NCI-H2227 treated with DMSO at 0.1 percent for 48 hours (cell line): Measurements from ENCODE around the gene IGSF3.
"Not testable (repeated sequence)": the region's sequence is repeated elsewhere in the genome, so short reads cannot be mapped to it uniquely, and the experiment has no call there.

Source experiments
- DNase-seq: peaks from one replicate; lab custom pipeline; 2025; lab: John Stamatoyannopoulos, UW

IGSF3 gene

GRCh38 chr1:116631996-116632925 is 35.3 kb downstream of the IGSF3 start:
- not testable (repeated sequence) for DNase-seq

- DNase-seq = not testable (repeated sequence)
Observed at GRCh38 chr1:116631554-116631953, 36.0 kb downstream of the IGSF3 start.

GRCh38 chr1:116630057-116630456 is 37.5 kb downstream of the IGSF3 start:
- not testable (repeated sequence) for DNase-seq

- DNase-seq = not testable (repeated sequence)
Observed at GRCh38 chr1:116629441-116629840, 38.1 kb downstream of the IGSF3 start.

- DNase-seq = no peak
Observed at GRCh38 chr1:116628448-116628847, 39.1 kb downstream of the IGSF3 start.

GRCh38 chr1:116627357-116627756 is 40.2 kb downstream of the IGSF3 start:
- not testable (repeated sequence) for DNase-seq

GRCh38 chr1:116626915-116627314 is 40.6 kb downstream of the IGSF3 start:
- not testable (repeated sequence) for DNase-seq

- DNase-seq = not testable (repeated sequence)
Observed at GRCh38 chr1:116625155-116625554, 42.4 kb downstream of the IGSF3 start.

GRCh38 chr1:116624040-116624439 is 43.5 kb downstream of the IGSF3 start:
- DNase-seq = no peak

- not testable (repeated sequence) for DNase-seq
Observed at GRCh38 chr1:116622496-116622895, 45.0 kb downstream of the IGSF3 start.

- DNase-seq = not testable (repeated sequence)
Observed at GRCh38 chr1:116621756-116622155, 45.8 kb downstream of the IGSF3 start.

GRCh38 chr1:116620392-116620791 is 47.1 kb downstream of the IGSF3 start:
- not testable (repeated sequence) for DNase-seq

GRCh38 chr1:116619106-116619505 is 48.4 kb downstream of the IGSF3 start:
- DNase-seq = not testable (repeated sequence)

GRCh38 chr1:116617808-116618207 is 49.7 kb downstream of the IGSF3 start:
- DNase-seq = not testable (repeated sequence)

GRCh38 chr1:116613825-116614224 is 53.7 kb downstream of the IGSF3 start:
- DNase-seq = not testable (repeated sequence)

GRCh38 chr1:116609801-116610371 is 57.6 kb downstream of the IGSF3 start:
- not testable (repeated sequence) for DNase-seq

- not testable (repeated sequence) for DNase-seq
Observed at GRCh38 chr1:116608841-116609240, 58.7 kb downstream of the IGSF3 start.

- not testable (repeated sequence) for DNase-seq
Observed at GRCh38 chr1:116608151-116608550, 59.4 kb downstream of the IGSF3 start.

- not testable (repeated sequence) for DNase-seq
Observed at GRCh38 chr1:116607463-116607862, 60.1 kb downstream of the IGSF3 start.

GRCh38 chr1:116606067-116606466 is 61.5 kb downstream of the IGSF3 start:
- not testable (repeated sequence) for DNase-seq

- no peak for DNase-seq
Observed at GRCh38 chr1:116605315-116605714, 62.2 kb downstream of the IGSF3 start.

GRCh38 chr1:116604408-116604807 is 63.1 kb downstream of the IGSF3 start:
- DNase-seq = not testable (repeated sequence)

GRCh38 chr1:116603646-116604045 is 63.9 kb downstream of the IGSF3 start:
- DNase-seq = not testable (repeated sequence)
